WTC11 (cell line): ENCODE data around the gene LUC7L. TPM values are rescaled to one million over a fixed set of nuclear protein-coding genes. Genes with fewer than 3 reads are reported as not detected.

Experiments
- ATAC-seq: fragments of 200-7000 bp; cut with Tn5 transposase; 2 replicates; pipeline ENCODE4 v1.10.0; 2021; ENCODE audit warnings: mild to moderate bottlenecking, moderate library complexity
- CTCF ChIA-PET: fragments of 300-600 bp; sonication (Branson Sonifier 250); formaldehyde crosslinking; loops from one replicate; lab custom pipeline; 2021; ENCODE audit warnings: antibody characterized with exemption; lab: Charles Lee
- POLR2A ChIA-PET: fragments of 350-600 bp; sonication (Branson Sonifier 250); formaldehyde crosslinking; loops from one replicate; lab custom pipeline; 2021; ENCODE audit warnings: antibody characterized with exemption; lab: Charles Lee
- DNase-seq: peaks from one replicate; pipeline ENCODE4 v3.0.0; 2021; ENCODE audit warnings: low spot score
- H3K27ac Mint-ChIP-seq: 2 replicates; pipeline ENCODE4 v1.8.0; 2021; ENCODE audit warnings: mixed read lengths
- H3K27me3 Mint-ChIP-seq: 2 replicates; pipeline ENCODE4 v1.8.0; 2021; ENCODE audit warnings: low read depth, mild to moderate bottlenecking, moderate library complexity, mixed read lengths
- H3K36me3 Mint-ChIP-seq: 2 replicates; pipeline ENCODE4 v1.8.0; 2021; ENCODE audit warnings: mixed read lengths
- H3K4me1 Mint-ChIP-seq: 2 replicates; pipeline ENCODE4 v1.8.0; 2022; ENCODE audit warnings: mixed read lengths
- H3K4me3 Mint-ChIP-seq: 2 replicates; pipeline ENCODE4 v1.8.0; 2021; ENCODE audit warnings: mild to moderate bottlenecking, moderate library complexity, mixed read lengths
- H3K9me3 Mint-ChIP-seq: 2 replicates; pipeline ENCODE4 v1.8.0; 2021; ENCODE audit warnings: mixed read lengths
- ATF1 ChIP-seq: sonication (generic); formaldehyde crosslinking; IDR thresholded peaks from 2 replicates; pipeline ENCODE4 v1.8.1; 2023; ENCODE audit warnings: mild to moderate bottlenecking, moderate library complexity, missing genetic modification reagents
- EMX1 ChIP-seq: fragments of 250-450 bp; sonication (Bioruptor Pico); IDR thresholded peaks from 2 replicates; pipeline ENCODE4 v1.8.0; 2021; ENCODE audit warnings: mild to moderate bottlenecking
- ESRRA ChIP-seq: sonication (generic); formaldehyde crosslinking; IDR thresholded peaks from 2 replicates; pipeline ENCODE4 v1.8.1; 2022; ENCODE audit warnings: mild to moderate bottlenecking, missing genetic modification reagents, borderline replicate concordance
- JUN ChIP-seq: sonication (generic); formaldehyde crosslinking; IDR thresholded peaks from 2 replicates; pipeline ENCODE4 v1.8.0; 2023; ENCODE audit warnings: mild to moderate bottlenecking, missing genetic modification reagents
- PRRX2 ChIP-seq: fragments of 250-450 bp; sonication (Bioruptor Pico); IDR thresholded peaks from 2 replicates; pipeline ENCODE4 v1.8.0; 2021; ENCODE audit warnings: mild to moderate bottlenecking
- TCF7 ChIP-seq: sonication (generic); formaldehyde crosslinking; IDR thresholded peaks from 2 replicates; pipeline ENCODE4 v1.8.0; 2022; ENCODE audit warnings: mild to moderate bottlenecking, low read depth, missing genetic modification reagents, moderate library complexity
- ZNF671 ChIP-seq: fragments of 250-450 bp; sonication (Bioruptor Pico); IDR thresholded peaks from 2 replicates; pipeline ENCODE4 v1.8.0; 2021; ENCODE audit warnings: mild to moderate bottlenecking
- total RNA-seq: library from RNA; stranded (reverse); gene quantifications from 3 replicates; pipeline ENCODE4 v1.2.3, GENCODE V29; 2021
- TF ChIP-seq, protein P1 (sequence below): sonication (generic); formaldehyde crosslinking; IDR thresholded peaks from 2 replicates; pipeline ENCODE4 v1.8.1; 2022; ENCODE audit warnings: low read depth, mild to moderate bottlenecking, moderate library complexity, missing genetic modification reagents, borderline replicate concordance
- TF ChIP-seq, protein P2 (sequence below): sonication (generic); formaldehyde crosslinking; IDR thresholded peaks from 2 replicates; pipeline ENCODE4 v1.8.1; 2022; ENCODE audit warnings: missing genetic modification reagents, borderline replicate concordance
- TF ChIP-seq, protein P3 (sequence below): fragments of 250-450 bp; sonication (Bioruptor Pico); IDR thresholded peaks from 2 replicates; pipeline ENCODE4 v1.9.0; 2021; ENCODE audit warnings: mild to moderate bottlenecking, borderline replicate concordance
- TF ChIP-seq, protein P4 (sequence below): fragments of 250-450 bp; sonication (Bioruptor Pico); conservative IDR thresholded peaks from 2 replicates; pipeline ENCODE4 v1.9.0; 2021; ENCODE audit warnings: mild to moderate bottlenecking
- TF ChIP-seq, protein P5 (sequence below): fragments of 200-600 bp; IDR thresholded peaks from 2 replicates; pipeline ENCODE4 v1.8.0; 2022; ENCODE audit warnings: antibody characterized with exemption
- TF ChIP-seq, protein P6 (sequence below): fragments of 250-450 bp; sonication (Bioruptor Pico); IDR thresholded peaks from 2 replicates; pipeline ENCODE4 v1.8.0; 2021; ENCODE audit warnings: mild to moderate bottlenecking
- TF ChIP-seq, protein P7 (sequence below): sonication (generic); formaldehyde crosslinking; IDR thresholded peaks from 2 replicates; pipeline ENCODE4 v1.8.1; 2023; ENCODE audit warnings: mild to moderate bottlenecking, missing genetic modification reagents, moderate library complexity

The LUC7L gene
- total RNA-seq, 1 experiment from 2014 or later, result 111 TPM

DNA sequence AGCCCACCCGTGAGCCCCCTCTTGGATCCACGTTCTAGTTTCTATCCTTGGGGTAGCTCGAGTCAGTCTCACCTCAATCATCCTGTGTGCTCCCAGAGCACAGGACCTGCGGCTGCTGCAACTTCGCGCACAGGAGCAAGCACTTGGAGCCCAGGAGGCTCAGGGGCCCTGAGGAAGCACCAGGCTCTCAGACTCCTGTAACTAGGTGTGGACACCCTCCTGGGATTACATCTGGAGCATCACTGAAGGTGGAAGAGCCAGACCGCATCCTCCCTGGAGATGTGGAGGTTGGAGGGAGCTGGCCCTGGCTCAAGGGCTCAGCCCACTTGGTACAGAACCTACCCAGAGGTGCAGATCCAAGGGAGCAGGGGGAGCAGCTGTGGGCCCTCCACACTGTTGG, 46.2 kb downstream of the LUC7L start:
- CTCF ChIA-PET, result interaction anchor here (0.6 to 4.8 kb wide), 6 partner anchors 65 to 170 kb away, joined by 3 to 50 read pairs (median 8); no protein-coding TSS in a partner anchor
- no peak overlapping the region for H3K4me3 Mint-ChIP-seq
- no peaks in the 10 kb centered on the region for H3K9me3 Mint-ChIP-seq
- peaks cover 28% of the 10 kb centered on the region for H3K27me3 Mint-ChIP-seq
- peaks cover 8% of the 10 kb centered on the region for H3K36me3 Mint-ChIP-seq
- DNase-seq (no peak), ATAC-seq (no peak)
- POLR2A ChIA-PET, result no interaction called here
- no peak for TF ChIP-seq JUN (CRISPR knock-in tag)
- no peak for TF ChIP-seq ZNF671 (CRISPR knock-in tag)
- TF ChIP-seq PRRX2 (CRISPR knock-in tag), result no peak
- no peak for TF ChIP-seq EMX1 (CRISPR knock-in tag)
- no peak for TF ChIP-seq ESRRA (CRISPR knock-in tag)
- TF ChIP-seq, protein P1, sequence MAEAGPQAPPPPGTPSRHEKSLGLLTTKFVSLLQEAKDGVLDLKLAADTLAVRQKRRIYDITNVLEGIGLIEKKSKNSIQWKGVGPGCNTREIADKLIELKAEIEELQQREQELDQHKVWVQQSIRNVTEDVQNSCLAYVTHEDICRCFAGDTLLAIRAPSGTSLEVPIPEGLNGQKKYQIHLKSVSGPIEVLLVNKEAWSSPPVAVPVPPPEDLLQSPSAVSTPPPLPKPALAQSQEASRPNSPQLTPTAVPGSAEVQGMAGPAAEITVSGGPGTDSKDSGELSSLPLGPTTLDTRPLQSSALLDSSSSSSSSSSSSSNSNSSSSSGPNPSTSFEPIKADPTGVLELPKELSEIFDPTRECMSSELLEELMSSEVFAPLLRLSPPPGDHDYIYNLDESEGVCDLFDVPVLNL, result no peak
- no peaks in the 10 kb centered on the region for H3K4me1 Mint-ChIP-seq
- H3K27ac Mint-ChIP-seq, result peak overlapping the region; percentile 81

DNA sequence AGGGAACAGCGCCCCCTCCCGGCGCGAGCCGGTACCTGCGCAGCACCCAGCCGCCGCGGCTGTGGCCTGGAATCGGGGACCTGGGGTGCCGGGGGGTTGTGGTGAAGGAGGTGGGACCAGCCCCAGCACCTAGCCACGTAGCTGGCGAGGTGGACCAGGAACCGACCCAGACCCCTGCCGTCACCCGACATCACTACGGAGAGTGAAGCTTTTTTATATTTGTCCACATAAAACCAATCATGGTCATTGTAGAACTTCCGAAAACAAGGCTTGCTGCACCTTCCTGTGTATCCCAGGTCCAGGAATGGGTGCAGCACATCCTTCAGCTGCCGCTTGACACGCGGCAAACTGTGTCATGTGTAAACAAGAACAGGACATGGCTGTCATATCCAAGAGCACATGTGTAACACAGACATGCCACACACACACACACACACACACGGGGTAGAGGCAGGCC, 47.7 kb downstream of the LUC7L start:
- POLR2A ChIA-PET, result no interaction called here
- CTCF ChIA-PET, result interaction anchor here (0.8 to 4.8 kb wide), 14 partner anchors 9 to 171 kb away, joined by 3 to 50 read pairs (median 4); partner anchors contain the start of genes HBM and RHBDF1
- ATAC-seq (no peak), DNase-seq (no peak)
- no peak overlapping the region; the same call in 1 of the 2 replicates for H3K4me3 Mint-ChIP-seq
- peaks cover 40% of the 10 kb centered on the region for H3K27me3 Mint-ChIP-seq
- no peak; the same call in 1 of the 2 replicates for TF ChIP-seq TCF7 (CRISPR knock-in tag)
- TF ChIP-seq, protein P2, sequence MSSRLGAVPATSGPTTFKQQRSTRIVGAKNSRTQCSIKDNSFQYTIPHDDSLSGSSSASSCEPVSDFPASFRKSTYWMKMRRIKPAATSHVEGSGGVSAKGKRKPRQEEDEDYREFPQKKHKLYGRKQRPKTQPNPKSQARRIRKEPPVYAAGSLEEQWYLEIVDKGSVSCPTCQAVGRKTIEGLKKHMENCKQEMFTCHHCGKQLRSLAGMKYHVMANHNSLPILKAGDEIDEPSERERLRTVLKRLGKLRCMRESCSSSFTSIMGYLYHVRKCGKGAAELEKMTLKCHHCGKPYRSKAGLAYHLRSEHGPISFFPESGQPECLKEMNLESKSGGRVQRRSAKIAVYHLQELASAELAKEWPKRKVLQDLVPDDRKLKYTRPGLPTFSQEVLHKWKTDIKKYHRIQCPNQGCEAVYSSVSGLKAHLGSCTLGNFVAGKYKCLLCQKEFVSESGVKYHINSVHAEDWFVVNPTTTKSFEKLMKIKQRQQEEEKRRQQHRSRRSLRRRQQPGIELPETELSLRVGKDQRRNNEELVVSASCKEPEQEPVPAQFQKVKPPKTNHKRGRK (CRISPR knock-in tag), result 0 out of 2 replicates have a peak, but pooled peaks have one; percentile 67
- TF ChIP-seq, protein P3, sequence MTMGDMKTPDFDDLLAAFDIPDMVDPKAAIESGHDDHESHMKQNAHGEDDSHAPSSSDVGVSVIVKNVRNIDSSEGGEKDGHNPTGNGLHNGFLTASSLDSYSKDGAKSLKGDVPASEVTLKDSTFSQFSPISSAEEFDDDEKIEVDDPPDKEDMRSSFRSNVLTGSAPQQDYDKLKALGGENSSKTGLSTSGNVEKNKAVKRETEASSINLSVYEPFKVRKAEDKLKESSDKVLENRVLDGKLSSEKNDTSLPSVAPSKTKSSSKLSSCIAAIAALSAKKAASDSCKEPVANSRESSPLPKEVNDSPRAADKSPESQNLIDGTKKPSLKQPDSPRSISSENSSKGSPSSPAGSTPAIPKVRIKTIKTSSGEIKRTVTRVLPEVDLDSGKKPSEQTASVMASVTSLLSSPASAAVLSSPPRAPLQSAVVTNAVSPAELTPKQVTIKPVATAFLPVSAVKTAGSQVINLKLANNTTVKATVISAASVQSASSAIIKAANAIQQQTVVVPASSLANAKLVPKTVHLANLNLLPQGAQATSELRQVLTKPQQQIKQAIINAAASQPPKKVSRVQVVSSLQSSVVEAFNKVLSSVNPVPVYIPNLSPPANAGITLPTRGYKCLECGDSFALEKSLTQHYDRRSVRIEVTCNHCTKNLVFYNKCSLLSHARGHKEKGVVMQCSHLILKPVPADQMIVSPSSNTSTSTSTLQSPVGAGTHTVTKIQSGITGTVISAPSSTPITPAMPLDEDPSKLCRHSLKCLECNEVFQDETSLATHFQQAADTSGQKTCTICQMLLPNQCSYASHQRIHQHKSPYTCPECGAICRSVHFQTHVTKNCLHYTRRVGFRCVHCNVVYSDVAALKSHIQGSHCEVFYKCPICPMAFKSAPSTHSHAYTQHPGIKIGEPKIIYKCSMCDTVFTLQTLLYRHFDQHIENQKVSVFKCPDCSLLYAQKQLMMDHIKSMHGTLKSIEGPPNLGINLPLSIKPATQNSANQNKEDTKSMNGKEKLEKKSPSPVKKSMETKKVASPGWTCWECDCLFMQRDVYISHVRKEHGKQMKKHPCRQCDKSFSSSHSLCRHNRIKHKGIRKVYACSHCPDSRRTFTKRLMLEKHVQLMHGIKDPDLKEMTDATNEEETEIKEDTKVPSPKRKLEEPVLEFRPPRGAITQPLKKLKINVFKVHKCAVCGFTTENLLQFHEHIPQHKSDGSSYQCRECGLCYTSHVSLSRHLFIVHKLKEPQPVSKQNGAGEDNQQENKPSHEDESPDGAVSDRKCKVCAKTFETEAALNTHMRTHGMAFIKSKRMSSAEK, result peak; percentile 85
- TF ChIP-seq, protein P4, sequence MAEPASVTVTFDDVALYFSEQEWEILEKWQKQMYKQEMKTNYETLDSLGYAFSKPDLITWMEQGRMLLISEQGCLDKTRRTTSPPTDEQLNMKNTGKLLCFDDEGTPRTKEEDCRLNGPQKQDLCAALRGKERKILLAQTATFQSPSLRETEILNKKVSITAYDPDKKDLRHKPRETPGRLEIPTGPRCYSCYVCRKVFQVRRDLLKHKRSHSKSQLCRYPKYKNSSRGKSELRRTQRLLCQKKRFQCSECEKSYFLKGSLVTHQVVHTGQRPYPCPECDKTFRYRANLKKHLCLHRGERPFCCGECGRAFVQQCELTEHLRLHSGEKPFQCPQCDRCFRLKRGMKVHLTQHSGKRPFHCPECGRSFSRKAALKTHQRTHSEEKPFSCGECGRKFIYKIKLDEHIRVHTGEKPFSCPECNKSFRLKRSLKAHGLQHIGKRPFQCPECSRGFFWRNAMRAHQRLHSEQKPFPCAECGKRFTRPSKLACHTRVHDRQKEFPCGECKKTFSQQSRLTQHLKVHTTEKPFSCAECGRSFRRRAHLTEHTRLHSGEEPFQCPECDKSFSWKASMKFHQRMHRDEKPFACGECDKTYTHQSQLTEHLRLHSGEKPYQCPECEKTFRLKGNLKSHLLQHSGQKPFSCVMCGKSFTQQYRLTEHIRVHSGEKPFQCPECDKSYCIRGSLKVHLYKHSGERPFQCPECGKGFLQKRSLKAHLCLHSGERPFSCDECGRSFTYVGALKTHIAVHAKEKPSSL (CRISPR knock-in tag), result no peak
- 0 out of 2 replicates have a peak, but pooled peaks have one; percentile 67 for TF ChIP-seq ATF1 (CRISPR knock-in tag)
- TF ChIP-seq, protein P5, sequence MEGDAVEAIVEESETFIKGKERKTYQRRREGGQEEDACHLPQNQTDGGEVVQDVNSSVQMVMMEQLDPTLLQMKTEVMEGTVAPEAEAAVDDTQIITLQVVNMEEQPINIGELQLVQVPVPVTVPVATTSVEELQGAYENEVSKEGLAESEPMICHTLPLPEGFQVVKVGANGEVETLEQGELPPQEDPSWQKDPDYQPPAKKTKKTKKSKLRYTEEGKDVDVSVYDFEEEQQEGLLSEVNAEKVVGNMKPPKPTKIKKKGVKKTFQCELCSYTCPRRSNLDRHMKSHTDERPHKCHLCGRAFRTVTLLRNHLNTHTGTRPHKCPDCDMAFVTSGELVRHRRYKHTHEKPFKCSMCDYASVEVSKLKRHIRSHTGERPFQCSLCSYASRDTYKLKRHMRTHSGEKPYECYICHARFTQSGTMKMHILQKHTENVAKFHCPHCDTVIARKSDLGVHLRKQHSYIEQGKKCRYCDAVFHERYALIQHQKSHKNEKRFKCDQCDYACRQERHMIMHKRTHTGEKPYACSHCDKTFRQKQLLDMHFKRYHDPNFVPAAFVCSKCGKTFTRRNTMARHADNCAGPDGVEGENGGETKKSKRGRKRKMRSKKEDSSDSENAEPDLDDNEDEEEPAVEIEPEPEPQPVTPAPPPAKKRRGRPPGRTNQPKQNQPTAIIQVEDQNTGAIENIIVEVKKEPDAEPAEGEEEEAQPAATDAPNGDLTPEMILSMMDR, result peak; percentile 99
- TF ChIP-seq, protein P6, sequence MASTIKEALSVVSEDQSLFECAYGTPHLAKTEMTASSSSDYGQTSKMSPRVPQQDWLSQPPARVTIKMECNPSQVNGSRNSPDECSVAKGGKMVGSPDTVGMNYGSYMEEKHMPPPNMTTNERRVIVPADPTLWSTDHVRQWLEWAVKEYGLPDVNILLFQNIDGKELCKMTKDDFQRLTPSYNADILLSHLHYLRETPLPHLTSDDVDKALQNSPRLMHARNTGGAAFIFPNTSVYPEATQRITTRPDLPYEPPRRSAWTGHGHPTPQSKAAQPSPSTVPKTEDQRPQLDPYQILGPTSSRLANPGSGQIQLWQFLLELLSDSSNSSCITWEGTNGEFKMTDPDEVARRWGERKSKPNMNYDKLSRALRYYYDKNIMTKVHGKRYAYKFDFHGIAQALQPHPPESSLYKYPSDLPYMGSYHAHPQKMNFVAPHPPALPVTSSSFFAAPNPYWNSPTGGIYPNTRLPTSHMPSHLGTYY (CRISPR knock-in tag), result peak; percentile 1; the same call in 1 of the 2 replicates
- TF ChIP-seq, protein P7, sequence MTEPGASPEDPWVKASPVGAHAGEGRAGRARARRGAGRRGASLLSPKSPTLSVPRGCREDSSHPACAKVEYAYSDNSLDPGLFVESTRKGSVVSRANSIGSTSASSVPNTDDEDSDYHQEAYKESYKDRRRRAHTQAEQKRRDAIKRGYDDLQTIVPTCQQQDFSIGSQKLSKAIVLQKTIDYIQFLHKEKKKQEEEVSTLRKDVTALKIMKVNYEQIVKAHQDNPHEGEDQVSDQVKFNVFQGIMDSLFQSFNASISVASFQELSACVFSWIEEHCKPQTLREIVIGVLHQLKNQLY (CRISPR knock-in tag), result 0 out of 2 replicates have a peak, but pooled peaks have one; percentile 74
- no peak overlapping the region for H3K27ac Mint-ChIP-seq
- peaks cover 6% of the 10 kb centered on the region; the same call in 1 of the 2 replicates for H3K36me3 Mint-ChIP-seq
- H3K9me3 Mint-ChIP-seq, result no peaks in the 10 kb centered on the region
- H3K4me1 Mint-ChIP-seq, result no peaks in the 10 kb centered on the region
